MM.1S (cell line): ENCODE data around the gene ATP11B.

Source experiments
- EZH2 ChIP-seq: fragments of 300-600 bp; sonication (generic); optimal IDR thresholded peaks from 2 replicates; pipeline ENCODE3; 2017; ENCODE audit warnings: low read depth, mild to moderate bottlenecking, antibody characterized with exemption, low read length, mixed read lengths
- EZH2phosphoT487 ChIP-seq: fragments of 300-600 bp; sonication (generic); IDR thresholded peaks from 2 replicates; pipeline ENCODE4 v1.6.1; 2018; ENCODE audit warnings: antibody characterized with exemption, low read length
- TF ChIP-seq, protein P1 (sequence below): fragments of 300-600 bp; sonication (generic); IDR thresholded peaks from 2 replicates; pipeline ENCODE4 v1.5.1; 2016; ENCODE audit warnings: antibody characterized with exemption, low read length, mixed read lengths

- TF ChIP-seq, protein P1, sequence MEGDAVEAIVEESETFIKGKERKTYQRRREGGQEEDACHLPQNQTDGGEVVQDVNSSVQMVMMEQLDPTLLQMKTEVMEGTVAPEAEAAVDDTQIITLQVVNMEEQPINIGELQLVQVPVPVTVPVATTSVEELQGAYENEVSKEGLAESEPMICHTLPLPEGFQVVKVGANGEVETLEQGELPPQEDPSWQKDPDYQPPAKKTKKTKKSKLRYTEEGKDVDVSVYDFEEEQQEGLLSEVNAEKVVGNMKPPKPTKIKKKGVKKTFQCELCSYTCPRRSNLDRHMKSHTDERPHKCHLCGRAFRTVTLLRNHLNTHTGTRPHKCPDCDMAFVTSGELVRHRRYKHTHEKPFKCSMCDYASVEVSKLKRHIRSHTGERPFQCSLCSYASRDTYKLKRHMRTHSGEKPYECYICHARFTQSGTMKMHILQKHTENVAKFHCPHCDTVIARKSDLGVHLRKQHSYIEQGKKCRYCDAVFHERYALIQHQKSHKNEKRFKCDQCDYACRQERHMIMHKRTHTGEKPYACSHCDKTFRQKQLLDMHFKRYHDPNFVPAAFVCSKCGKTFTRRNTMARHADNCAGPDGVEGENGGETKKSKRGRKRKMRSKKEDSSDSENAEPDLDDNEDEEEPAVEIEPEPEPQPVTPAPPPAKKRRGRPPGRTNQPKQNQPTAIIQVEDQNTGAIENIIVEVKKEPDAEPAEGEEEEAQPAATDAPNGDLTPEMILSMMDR, result no peak
- TF ChIP-seq EZH2phosphoT487 (no peak), EZH2 (no peak)
Observed at GRCh38 chr3:182917134-182917533, 123.8 kb downstream of the ATP11B start.
